Activated CD4-positive, alpha-beta T cell treated with anti-CD3 and anti-CD28 coated beads for 36 hours (primary cell): ENCODE data around the gene TMPRSS2. TPM values are rescaled to one million over a fixed set of nuclear protein-coding genes. Genes with fewer than 3 reads are reported as not detected.

Source experiments
- ATAC-seq: fragments of 200-7000 bp; cut with Tn5 transposase; one replicate; pipeline ENCODE4 v1.10.0; 2021; ENCODE audit warnings: mild to moderate bottlenecking, moderate library complexity
- CTCF ChIA-PET: fragments of 350-600 bp; sonication (Branson Sonifier 250); formaldehyde crosslinking; loops from one replicate; lab custom pipeline; 2021; ENCODE audit warnings: antibody characterized with exemption; lab: Charles Lee
- POLR2A ChIA-PET: fragments of 350-600 bp; sonication (Branson Sonifier 250); formaldehyde crosslinking; loops from one replicate; lab custom pipeline; 2021; ENCODE audit warnings: antibody characterized with exemption, inconsistent platforms; lab: Charles Lee
- DNase-seq: peaks from one replicate; pipeline ENCODE4 v3.0.0-alpha.2; 2020
- H3K27ac Mint-ChIP-seq: one replicate; pipeline ENCODE4 v1.8.0; 2021; ENCODE audit warnings: mixed read lengths
- H3K27me3 Mint-ChIP-seq: one replicate; pipeline ENCODE4 v1.8.0; 2021; ENCODE audit warnings: mixed read lengths
- H3K36me3 Mint-ChIP-seq: one replicate; pipeline ENCODE4 v1.8.0; 2021; ENCODE audit warnings: low read depth, mixed read lengths
- H3K4me1 Mint-ChIP-seq: one replicate; pipeline ENCODE4 v1.8.0; 2021; ENCODE audit warnings: mixed read lengths
- H3K4me3 Mint-ChIP-seq: one replicate; pipeline ENCODE4 v1.8.0; 2021; ENCODE audit warnings: mild to moderate bottlenecking, moderate library complexity, mixed read lengths
- H3K9me3 Mint-ChIP-seq: one replicate; pipeline ENCODE4 v1.8.0; 2021; ENCODE audit warnings: low read depth, mixed read lengths
- intact Hi-C, 2 experiments: fragments of 100-400 bp; cut with DNase I in 1 of 2; cut with micrococcal nuclease in 1 of 2; formaldehyde crosslinking; loops; one replicate each; pipeline versions ENCODE4 v1.14.2 to v1.15.1; 2022 to 2024; cut with DNase I, micrococcal nuclease
- total RNA-seq, 2 experiments: library from RNA; stranded (reverse); gene quantifications; one replicate each; pipeline ENCODE4 v1.2.3, GENCODE V29; 2021

TMPRSS2 gene
- total RNA-seq, 2 experiments from 2014 or later, result not detected

GRCh38 chr21:41459884-41460534 lies 47.9 kb downstream of the TMPRSS2 start:
- no peak for DNase-seq
- peaks cover 2% of the 10 kb centered on the region for H3K9me3 Mint-ChIP-seq
- CTCF ChIA-PET, result interaction anchor here (0.7 to 6.7 kb wide), 6 partner anchors 9 to 176 kb away, joined by 3 to 56 read pairs (median 3); no protein-coding TSS in a partner anchor
- peaks cover 19% of the 10 kb centered on the region for H3K36me3 Mint-ChIP-seq
- intact Hi-C loops, result loop anchor here (1.0 to 2.0 kb wide), 2 partner anchors 177 to 339 kb away; no protein-coding TSS in a partner anchor
- POLR2A ChIA-PET, result no interaction called here
- peaks cover 2% of the 10 kb centered on the region for H3K4me1 Mint-ChIP-seq
- ATAC-seq, result peak; percentile 34
- no peak overlapping the region for H3K4me3 Mint-ChIP-seq
- H3K27me3 Mint-ChIP-seq, result no peaks in the 10 kb centered on the region
- H3K27ac Mint-ChIP-seq, result no peak overlapping the region

- intact Hi-C loops, result no loop called here
- Mint-ChIP-seq H3K27ac (no peak overlapping the region), H3K4me3 (no peak overlapping the region), H3K4me1 (peaks cover 2% of the 10 kb centered on the region), H3K36me3 (peaks cover 23% of the 10 kb centered on the region), H3K9me3 (no peaks in the 10 kb centered on the region), H3K27me3 (no peaks in the 10 kb centered on the region)
- ATAC-seq, result no peak
- ChIA-PET CTCF (interaction anchor here (6.7 kb wide), 1 partner anchor 175 kb away, joined by 56 read pairs; no protein-coding TSS in a partner anchor), POLR2A (no interaction called here)
- DNase-seq, result no peak
Measured at GRCh38 chr21:41458559-41458958, 49.4 kb downstream of the TMPRSS2 start.

GRCh38 chr21:41458121-41458520 lies 49.8 kb downstream of the TMPRSS2 start:
- ATAC-seq (no peak), DNase-seq (no peak)
- POLR2A ChIA-PET, result no interaction called here
- H3K4me3 Mint-ChIP-seq, result no peak overlapping the region
- H3K27me3 Mint-ChIP-seq, result no peaks in the 10 kb centered on the region
- no peak overlapping the region for H3K27ac Mint-ChIP-seq
- H3K9me3 Mint-ChIP-seq, result no peaks in the 10 kb centered on the region
- peaks cover 27% of the 10 kb centered on the region for H3K36me3 Mint-ChIP-seq
- CTCF ChIA-PET, result interaction anchor here (6.7 kb wide), 1 partner anchor 175 kb away, joined by 56 read pairs; no protein-coding TSS in a partner anchor
- intact Hi-C loops, result no loop called here
- peaks cover 2% of the 10 kb centered on the region for H3K4me1 Mint-ChIP-seq

GRCh38 chr21:41453761-41454160 lies 54.2 kb downstream of the TMPRSS2 start:
- Mint-ChIP-seq H3K4me3 (no peak overlapping the region), H3K36me3 (peaks cover 45% of the 10 kb centered on the region), H3K4me1 (no peaks in the 10 kb centered on the region), H3K9me3 (no peaks in the 10 kb centered on the region), H3K27me3 (no peaks in the 10 kb centered on the region), H3K27ac (peak overlapping the region; percentile 9)
- ATAC-seq (no peak), DNase-seq (no peak)
- POLR2A ChIA-PET, result no interaction called here
- CTCF ChIA-PET, result no interaction called here
- intact Hi-C loops, result no loop called here

- ChIA-PET POLR2A (no interaction called here), CTCF (no interaction called here)
- Mint-ChIP-seq H3K36me3 (peaks cover 47% of the 10 kb centered on the region), H3K27ac (no peak overlapping the region), H3K4me1 (no peaks in the 10 kb centered on the region), H3K9me3 (no peaks in the 10 kb centered on the region), H3K4me3 (no peak overlapping the region), H3K27me3 (no peaks in the 10 kb centered on the region)
- intact Hi-C loops, result no loop called here
- DNase-seq (no peak), ATAC-seq (no peak)
Measured at GRCh38 chr21:41453198-41453597, 54.8 kb downstream of the TMPRSS2 start.

GRCh38 chr21:41451753-41452676 lies 55.9 kb downstream of the TMPRSS2 start:
- CTCF ChIA-PET, result no interaction called here
- H3K4me1 Mint-ChIP-seq, result no peaks in the 10 kb centered on the region
- H3K4me3 Mint-ChIP-seq, result no peak overlapping the region
- no peaks in the 10 kb centered on the region for H3K9me3 Mint-ChIP-seq
- H3K36me3 Mint-ChIP-seq, result peaks cover 54% of the 10 kb centered on the region
- DNase-seq, result no peak
- no peaks in the 10 kb centered on the region for H3K27me3 Mint-ChIP-seq
- H3K27ac Mint-ChIP-seq, result peak overlapping the region; percentile 45
- POLR2A ChIA-PET, result no interaction called here
- intact Hi-C loops, result no loop called here
- ATAC-seq, result no peak

GRCh38 chr21:41449613-41450012 lies 58.3 kb downstream of the TMPRSS2 start:
- CTCF ChIA-PET, result no interaction called here
- Mint-ChIP-seq H3K27ac (no peak overlapping the region), H3K4me1 (no peaks in the 10 kb centered on the region)

GRCh38 chr21:41447356-41447755 lies 60.6 kb downstream of the TMPRSS2 start:
- no peaks in the 10 kb centered on the region for H3K4me1 Mint-ChIP-seq
- POLR2A ChIA-PET, result no interaction called here
- H3K27ac Mint-ChIP-seq, result no peak overlapping the region
- H3K27me3 Mint-ChIP-seq, result no peaks in the 10 kb centered on the region
- ATAC-seq (no peak), DNase-seq (no peak)
- intact Hi-C loops, result no loop called here
- H3K36me3 Mint-ChIP-seq, result peaks cover 71% of the 10 kb centered on the region
- no peak overlapping the region for H3K4me3 Mint-ChIP-seq
- CTCF ChIA-PET, result no interaction called here
- H3K9me3 Mint-ChIP-seq, result no peaks in the 10 kb centered on the region

More at GRCh38 chr21:41449613-41450012, 58.3 kb downstream of the TMPRSS2 start:
- H3K9me3 Mint-ChIP-seq, result no peaks in the 10 kb centered on the region
- intact Hi-C loops, result no loop called here
- H3K27me3 Mint-ChIP-seq, result no peaks in the 10 kb centered on the region
- POLR2A ChIA-PET, result no interaction called here
- H3K4me3 Mint-ChIP-seq, result no peak overlapping the region
- peaks cover 67% of the 10 kb centered on the region for H3K36me3 Mint-ChIP-seq
- ATAC-seq (no peak), DNase-seq (no peak)

GRCh38 chr21:41446586-41446985 lies 61.4 kb downstream of the TMPRSS2 start:
- intact Hi-C loops, result no loop called here
- H3K27ac Mint-ChIP-seq, result no peak overlapping the region
- peaks cover 75% of the 10 kb centered on the region for H3K36me3 Mint-ChIP-seq
- CTCF ChIA-PET, result interaction anchor here (1.1 kb wide), 1 partner anchor 9 kb away, joined by 3 read pairs; no protein-coding TSS in a partner anchor
- no peaks in the 10 kb centered on the region for H3K4me1 Mint-ChIP-seq
- DNase-seq (no peak), ATAC-seq (no peak)
- no peak overlapping the region for H3K4me3 Mint-ChIP-seq
- no peaks in the 10 kb centered on the region for H3K27me3 Mint-ChIP-seq
- POLR2A ChIA-PET, result no interaction called here
- no peaks in the 10 kb centered on the region for H3K9me3 Mint-ChIP-seq

GRCh38 chr21:41445465-41445862 lies 62.5 kb downstream of the TMPRSS2 start:
- peak overlapping the region; percentile 42 for H3K27ac Mint-ChIP-seq
- H3K9me3 Mint-ChIP-seq, result no peaks in the 10 kb centered on the region
- no peaks in the 10 kb centered on the region for H3K4me1 Mint-ChIP-seq
- ChIA-PET CTCF (no interaction called here), POLR2A (no interaction called here)
- no peak overlapping the region for H3K4me3 Mint-ChIP-seq
- no peaks in the 10 kb centered on the region for H3K27me3 Mint-ChIP-seq
- peaks cover 80% of the 10 kb centered on the region for H3K36me3 Mint-ChIP-seq
- DNase-seq, result no peak
- ATAC-seq, result no peak
- intact Hi-C loops, result no loop called here

GRCh38 chr21:41444703-41445464 lies 63.1 kb downstream of the TMPRSS2 start:
- intact Hi-C loops, result no loop called here
- Mint-ChIP-seq H3K4me1 (no peaks in the 10 kb centered on the region), H3K27me3 (no peaks in the 10 kb centered on the region), H3K36me3 (peaks cover 79% of the 10 kb centered on the region), H3K27ac (peak overlapping the region; percentile 42), H3K9me3 (no peaks in the 10 kb centered on the region), H3K4me3 (no peak overlapping the region)
- DNase-seq (no peak), ATAC-seq (no peak)
- CTCF ChIA-PET, result interaction anchor here (1.9 kb wide), 1 partner anchor 162 kb away, joined by 11 read pairs; no protein-coding TSS in a partner anchor
- POLR2A ChIA-PET, result no interaction called here
